HFFc6 (cell line): ENCODE measurements around the gene RNF207. TPM values are rescaled to one million over a fixed set of nuclear protein-coding genes. Genes with fewer than 3 reads are reported as not detected.

ENCODE experiments used
- DNase-seq: peaks from one replicate; pipeline ENCODE4 v3.0.0-alpha.2; 2018
- H3K27ac Mint-ChIP-seq: 2 replicates; pipeline ENCODE4 v1.8.0; 2020; ENCODE audit warnings: mild to moderate bottlenecking, mixed read lengths
- H3K27me3 Mint-ChIP-seq: 2 replicates; pipeline ENCODE4 v1.8.0; 2021; ENCODE audit warnings: mild to moderate bottlenecking, moderate library complexity, mixed read lengths; ENCODE audit not compliant: insufficient read depth
- H3K36me3 Mint-ChIP-seq: 2 replicates; pipeline ENCODE4 v1.8.0; 2021; ENCODE audit warnings: low read depth, mixed read lengths
- H3K4me1 Mint-ChIP-seq: 2 replicates; pipeline ENCODE4 v1.8.0; 2020; ENCODE audit warnings: low read depth, mixed read lengths
- H3K4me3 Mint-ChIP-seq: 2 replicates; pipeline ENCODE4 v1.8.0; 2020; ENCODE audit warnings: mild to moderate bottlenecking, moderate library complexity, mixed read lengths
- H3K9me3 Mint-ChIP-seq: 2 replicates; pipeline ENCODE4 v1.8.0; 2020; ENCODE audit warnings: mild to moderate bottlenecking, mixed read lengths
- CTCF ChIP-seq: fragments of 200-600 bp; sonication (generic); IDR thresholded peaks from 2 replicates; pipeline ENCODE4 v1.5.0; 2021; ENCODE audit warnings: antibody characterized with exemption, mild to moderate bottlenecking
- total RNA-seq, 6 experiments: library from RNA; stranded (reverse); fragmentation: NEBNext Ultra II Directional; extraction: Animal tissue kit (Norgen Biotek cat#: 25700); gene quantifications; 2 replicates in 1 of 6; 3 replicates in 5 of 6; pipeline ENCODE4 v1.2.3, GENCODE V29; 2021

Gene RNF207
- total RNA-seq, 6 experiments from 2014 or later: 2.0 to 5.2 (median 2.9) TPM

DNA sequence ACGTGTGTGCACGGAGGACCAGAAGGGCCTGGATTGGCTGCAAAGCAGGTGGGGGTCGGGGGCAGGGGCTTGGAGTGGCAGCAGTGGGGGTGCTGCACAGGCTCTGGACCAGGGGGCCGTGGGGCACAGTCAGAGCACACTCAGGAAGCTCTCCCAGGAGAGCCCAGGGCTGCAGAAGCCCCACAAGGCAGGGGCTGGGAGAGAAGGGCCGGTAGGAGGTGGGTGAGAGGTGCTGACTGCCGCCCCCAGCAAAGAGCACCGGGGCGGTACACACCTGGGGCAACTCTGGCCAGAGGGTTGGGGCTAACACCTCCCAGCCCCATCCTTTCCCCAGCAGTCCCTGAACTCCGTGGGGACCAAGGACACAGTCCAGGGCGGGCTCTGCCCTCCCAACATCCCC is 39.7 kb upstream of the RNF207 start:
- no peaks in the 10 kb centered on the region for H3K9me3 Mint-ChIP-seq
- TF ChIP-seq CTCF: no peak
- no peak overlapping the region for H3K27ac Mint-ChIP-seq
- no peaks in the 10 kb centered on the region for H3K4me1 Mint-ChIP-seq
- H3K36me3 Mint-ChIP-seq: no peaks in the 10 kb centered on the region
- no peak overlapping the region for H3K4me3 Mint-ChIP-seq
- no peak for DNase-seq
- H3K27me3 Mint-ChIP-seq: peaks cover 58% of the 10 kb centered on the region

DNA sequence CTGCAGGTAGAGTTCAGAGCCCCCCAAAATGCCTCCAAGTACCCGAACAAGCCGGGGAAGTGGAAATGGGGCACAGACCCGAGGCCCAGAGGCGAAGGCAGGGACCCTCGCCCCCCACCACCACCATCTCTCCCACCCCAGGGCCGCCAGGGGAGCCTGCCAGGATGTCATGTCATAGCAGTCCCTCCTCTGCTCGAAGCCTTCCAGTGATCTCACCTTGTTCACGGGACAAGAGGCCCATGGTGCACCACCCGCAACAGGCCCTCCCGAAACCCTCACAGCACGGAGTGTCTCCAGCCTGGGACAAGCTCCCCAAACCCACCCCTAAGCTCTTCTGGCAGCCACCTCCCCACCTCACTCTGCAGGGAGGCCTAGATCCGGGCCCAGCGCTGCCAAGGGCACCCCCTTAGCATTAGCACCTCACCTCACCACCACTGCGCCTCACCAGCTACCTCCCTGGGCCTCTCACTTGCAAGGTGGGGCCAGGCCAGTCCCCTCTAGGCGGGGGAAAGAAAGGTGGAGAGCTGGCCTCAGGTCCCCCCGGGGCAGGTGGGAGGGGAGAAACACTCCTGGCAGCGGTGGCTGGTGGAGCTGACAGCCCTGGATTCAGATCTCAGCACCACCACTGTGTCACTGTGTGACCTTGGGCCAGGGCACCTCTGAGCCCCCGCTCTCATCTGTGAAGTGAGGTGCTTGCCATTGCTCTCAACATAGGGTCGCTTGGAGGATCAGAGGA is 39.1 kb upstream of the RNF207 start:
- Mint-ChIP-seq H3K27me3 (peaks cover 59% of the 10 kb centered on the region), H3K27ac (no peak overlapping the region), H3K4me3 (no peak overlapping the region), H3K4me1 (no peaks in the 10 kb centered on the region), H3K9me3 (no peaks in the 10 kb centered on the region), H3K36me3 (no peaks in the 10 kb centered on the region)
- no peak for TF ChIP-seq CTCF
- no peak for DNase-seq

GRCh38 chr1:6167391-6168303 is 38.3 kb upstream of the RNF207 start:
- no peak overlapping the region for H3K27ac Mint-ChIP-seq
- H3K27me3 Mint-ChIP-seq: peaks cover 51% of the 10 kb centered on the region
- DNase-seq: no peak
- no peaks in the 10 kb centered on the region for H3K36me3 Mint-ChIP-seq
- H3K9me3 Mint-ChIP-seq: no peaks in the 10 kb centered on the region
- H3K4me1 Mint-ChIP-seq: no peaks in the 10 kb centered on the region
- no peak overlapping the region for H3K4me3 Mint-ChIP-seq
- no peak for TF ChIP-seq CTCF

DNA sequence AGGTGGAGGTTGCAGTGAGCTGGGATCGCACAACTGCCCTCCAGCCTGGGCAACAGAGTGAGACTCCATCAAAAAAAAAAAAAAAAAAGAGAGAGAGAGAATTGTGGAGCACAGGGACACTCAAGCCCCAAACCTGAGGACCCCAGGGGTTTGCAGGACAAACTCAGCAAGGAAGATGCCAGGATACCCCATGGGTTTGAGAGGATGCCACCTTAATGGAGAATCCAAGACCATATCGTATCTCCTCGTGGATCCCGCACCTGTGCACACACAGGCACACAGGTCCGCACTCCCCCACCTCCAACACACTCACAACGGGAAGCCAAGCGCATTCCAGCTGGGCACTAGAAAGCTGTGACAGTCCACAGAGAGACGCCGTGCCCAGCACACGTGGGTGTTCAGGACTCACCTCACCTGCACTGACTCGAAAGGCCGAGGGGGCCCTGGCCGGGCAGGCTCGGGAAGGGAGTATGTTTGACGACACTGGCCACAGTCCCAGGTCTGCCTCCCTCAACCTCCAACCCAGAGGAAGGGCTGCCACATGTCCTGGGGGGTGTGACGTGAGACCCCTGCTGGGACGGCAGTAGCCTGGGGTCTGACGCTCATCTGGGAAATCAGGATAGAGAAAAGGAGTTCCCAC is 36.9 kb upstream of the RNF207 start:
- TF ChIP-seq CTCF: no peak
- no peak for DNase-seq
- no peak overlapping the region for H3K4me3 Mint-ChIP-seq
- H3K4me1 Mint-ChIP-seq: no peaks in the 10 kb centered on the region
- H3K9me3 Mint-ChIP-seq: no peaks in the 10 kb centered on the region
- H3K36me3 Mint-ChIP-seq: no peaks in the 10 kb centered on the region
- H3K27ac Mint-ChIP-seq: no peak overlapping the region
- peaks cover 45% of the 10 kb centered on the region for H3K27me3 Mint-ChIP-seq

GRCh38 chr1:6170116-6170741 is 35.7 kb upstream of the RNF207 start:
- no peak for TF ChIP-seq CTCF
- H3K27me3 Mint-ChIP-seq: peaks cover 37% of the 10 kb centered on the region
- no peaks in the 10 kb centered on the region for H3K36me3 Mint-ChIP-seq
- no peaks in the 10 kb centered on the region for H3K4me1 Mint-ChIP-seq
- H3K27ac Mint-ChIP-seq: no peak overlapping the region
- no peaks in the 10 kb centered on the region for H3K9me3 Mint-ChIP-seq
- H3K4me3 Mint-ChIP-seq: no peak overlapping the region
- no peak for DNase-seq
